Measurements from ENCODE around the gene CHST11.

GRCh38 chr12:104469523-104469922 lies 12.8 kb downstream of the CHST11 start:
- no peak for TF ChIP-seq SPI1 (IDR thresholded peaks at IDR 0.05; ENCODE audit: low read depth, low read length)
- TF ChIP-seq POLR2A (IDR thresholded peaks at IDR 0.05; ENCODE audit: low read depth, low read length) = no peak
